Hair follicle dermal papilla cell (primary cell): ENCODE measurements around the gene USP17L28. TPM values are rescaled to one million over a fixed set of nuclear protein-coding genes. Genes with fewer than 3 reads are reported as not detected.

Experiments
- total RNA-seq: library from RNA; depleted of rRNA; stranded (reverse); fragments of >200 nt; gene quantifications from 2 replicates; pipeline ENCODE4 v1.2.3, GENCODE V29; 2012

USP17L28 gene
- not detected in 2 replicates for total RNA-seq

GRCh38 chr4:9348593-9348992 is at the start of gene USP17L28:
TSS of gene USP17L28 (plus strand) at chr4:9348893. CDS start at chr4:9348893, 0 bp downstream.

GRCh38 chr4:9324865-9325264 is 23.8 kb upstream of the USP17L28 start, which contains the start of gene USP17L24:
TSS of gene USP17L24 (plus strand) at chr4:9325165. CDS start at chr4:9325165, 0 bp downstream.

GRCh38 chr4:9329611-9330010 is 19.1 kb upstream of the USP17L28 start, which contains the start of gene USP17L25:
TSS of gene USP17L25 (plus strand) at chr4:9329911. CDS start at chr4:9329911, 0 bp downstream.

GRCh38 chr4:9334358-9334757 is 14.3 kb upstream of the USP17L28 start, which contains the start of gene USP17L26:
TSS of gene USP17L26 (plus strand) at chr4:9334658. CDS start at chr4:9334658, 0 bp downstream.

GRCh38 chr4:9339103-9339502 is 9.6 kb upstream of the USP17L28 start, which contains the start of gene USP17L5:
TSS of gene USP17L5 (plus strand) at chr4:9339403. CDS start at chr4:9339403, 0 bp downstream.

GRCh38 chr4:9343848-9344247 is 4.8 kb upstream of the USP17L28 start, which contains the start of gene USP17L27:
TSS of gene USP17L27 (plus strand) at chr4:9344148. CDS start at chr4:9344148, 0 bp downstream.

GRCh38 chr4:9353338-9353737 is 4.6 kb downstream of the USP17L28 start, which contains the start of gene USP17L29:
TSS of gene USP17L29 (plus strand) at chr4:9353638. CDS start at chr4:9353638, 0 bp downstream.

GRCh38 chr4:9362829-9363228 is 14.1 kb downstream of the USP17L28 start, which contains the start of gene USP17L30:
TSS of gene USP17L30 (plus strand) at chr4:9363129. CDS start at chr4:9363129, 0 bp downstream.

Other genes with a start within 250 kb of the USP17L28 start
- gene FAM90A26, start 178.5 kb upstream of the USP17L28 start, total RNA-seq: not detected in 2 replicates
- not detected in 2 replicates for gene USP17L10, start 138.2 kb upstream of the USP17L28 start, total RNA-seq
- gene USP17L11, start 133.5 kb upstream of the USP17L28 start, total RNA-seq: not detected in 2 replicates
- not detected in 2 replicates for gene USP17L12, start 128.7 kb upstream of the USP17L28 start, total RNA-seq
- gene USP17L13, start 124.0 kb upstream of the USP17L28 start, total RNA-seq: not detected in 2 replicates
- gene USP17L15, start 114.5 kb upstream of the USP17L28 start, total RNA-seq: not detected in 2 replicates
- not detected in 2 replicates for gene USP17L17, start 105.0 kb upstream of the USP17L28 start, total RNA-seq
- not detected in 2 replicates for gene USP17L18, start 100.3 kb upstream of the USP17L28 start, total RNA-seq
- not detected in 2 replicates for gene USP17L19, start 95.5 kb upstream of the USP17L28 start, total RNA-seq
- not detected in 2 replicates for gene USP17L20, start 90.8 kb upstream of the USP17L28 start, total RNA-seq
- not detected in 2 replicates for gene USP17L21, start 86.0 kb upstream of the USP17L28 start, total RNA-seq
- gene USP17L22, start 81.3 kb upstream of the USP17L28 start, total RNA-seq: not detected in 2 replicates
- not detected in 2 replicates for gene USP17L24, start 23.7 kb upstream of the USP17L28 start, total RNA-seq
- gene USP17L25, start 19.0 kb upstream of the USP17L28 start, total RNA-seq: not detected in 2 replicates
- gene USP17L26, start 14.2 kb upstream of the USP17L28 start, total RNA-seq: not detected in 2 replicates
- not detected in 2 replicates for gene USP17L5, start 9.5 kb upstream of the USP17L28 start, total RNA-seq
- not detected in 2 replicates for gene USP17L27, start 4.7 kb upstream of the USP17L28 start, total RNA-seq
- not detected in 2 replicates for gene USP17L29, start 4.7 kb downstream of the USP17L28 start, total RNA-seq
- gene USP17L30, start 14.2 kb downstream of the USP17L28 start, total RNA-seq: not detected in 2 replicates
- not detected in 2 replicates for gene DEFB131A, start 95.5 kb downstream of the USP17L28 start, total RNA-seq